ENCODE data around the gene EVC.

The EVC gene

GRCh38 chr4:5730993-5731990, 20.3 kb downstream of the EVC start:
- DNase-seq (ENCODE audit: low read depth in 2 of 2, low spot score in 1 of 2), result no peak

- no peak for DNase-seq (ENCODE audit: low read depth in 2 of 2, low spot score in 1 of 2)
Measured at GRCh38 chr4:5732158-5732557, 21.2 kb downstream of the EVC start.

- no peak for DNase-seq (ENCODE audit: low read depth in 2 of 2, low spot score in 1 of 2)
Measured at GRCh38 chr4:5734853-5735252, 23.9 kb downstream of the EVC start.

GRCh38 chr4:5735463-5735862, 24.5 kb downstream of the EVC start:
- DNase-seq (ENCODE audit: low read depth in 2 of 2, low spot score in 1 of 2), result no peak

- no peak for DNase-seq (ENCODE audit: low read depth in 2 of 2, low spot score in 1 of 2)
Measured at GRCh38 chr4:5738061-5738460, 27.1 kb downstream of the EVC start.

- DNase-seq (ENCODE audit: low read depth in 2 of 2, low spot score in 1 of 2), result no peak
Measured at GRCh38 chr4:5742388-5742787, 31.4 kb downstream of the EVC start.

GRCh38 chr4:5742968-5743367, 32.0 kb downstream of the EVC start:
- no peak for DNase-seq (ENCODE audit: low read depth in 2 of 2, low spot score in 1 of 2)

GRCh38 chr4:5746250-5746649, 35.2 kb downstream of the EVC start:
- no peak for DNase-seq (ENCODE audit: low read depth in 2 of 2, low spot score in 1 of 2)

- DNase-seq (ENCODE audit: low read depth in 2 of 2, low spot score in 1 of 2), result no peak
Measured at GRCh38 chr4:5746829-5747737, 36.1 kb downstream of the EVC start.

GRCh38 chr4:5747738-5748375, 36.9 kb downstream of the EVC start:
- no peak for DNase-seq (ENCODE audit: low read depth in 2 of 2, low spot score in 1 of 2)

- no peak for DNase-seq (ENCODE audit: low read depth in 2 of 2, low spot score in 1 of 2)
Measured at GRCh38 chr4:5749568-5749967, 38.6 kb downstream of the EVC start.

- no peak for DNase-seq (ENCODE audit: low read depth in 2 of 2, low spot score in 1 of 2)
Measured at GRCh38 chr4:5750052-5750945, 39.3 kb downstream of the EVC start.

GRCh38 chr4:5750946-5751665, 40.1 kb downstream of the EVC start:
- no peak for DNase-seq (ENCODE audit: low read depth in 2 of 2, low spot score in 1 of 2)

GRCh38 chr4:5751666-5752375, 40.8 kb downstream of the EVC start:
- DNase-seq (ENCODE audit: low read depth in 2 of 2, low spot score in 1 of 2), result no peak

- DNase-seq (ENCODE audit: low read depth in 2 of 2, low spot score in 1 of 2), result no peak
Measured at GRCh38 chr4:5752376-5753184, 41.6 kb downstream of the EVC start.

- DNase-seq (ENCODE audit: low read depth in 2 of 2, low spot score in 1 of 2), result no peak
Measured at GRCh38 chr4:5753366-5753765, 42.4 kb downstream of the EVC start.

GRCh38 chr4:5753766-5754528, 42.9 kb downstream of the EVC start:
- no peak for DNase-seq (ENCODE audit: low read depth in 2 of 2, low spot score in 1 of 2)

- no peak for DNase-seq (ENCODE audit: low read depth in 2 of 2, low spot score in 1 of 2)
Measured at GRCh38 chr4:5754529-5754881, 43.5 kb downstream of the EVC start.
